Natural killer cell (primary cell): ENCODE results near the gene STX4. TPM values are rescaled to one million over a fixed set of nuclear protein-coding genes. Genes with fewer than 3 reads are reported as not detected.

ENCODE experiments used
- ATAC-seq, 3 donors: fragments of 150-1000 bp in 2 of 3; fragments of 200-7000 bp in 1 of 3; cut with Tn5 transposase; 1 replicate in 1 of 3; 2 replicates in 2 of 3; pipeline ENCODE4 v1.10.0; 2021; ENCODE audit warnings: mild to moderate bottlenecking in 2 of 3, moderate library complexity in 2 of 3
- DNase-seq, 2 donors: peaks; one replicate each; pipeline versions ENCODE4 v3.0.0 to v3.0.0-alpha.2; 2013 to 2021; ENCODE audit warnings: mixed read lengths in 1 of 2
- H3K27ac ChIP-seq: one replicate; pipeline ENCODE4 v1.5.1; 2013; ENCODE audit warnings: mild to moderate bottlenecking, low read length
- H3K27me3 ChIP-seq: one replicate; pipeline ENCODE4 v1.6.1; 2013; ENCODE audit warnings: low read length; ENCODE audit not compliant: control insufficient read depth, insufficient read depth
- H3K36me3 ChIP-seq: one replicate; pipeline ENCODE4 v1.6.1; 2013; ENCODE audit warnings: low read length; ENCODE audit not compliant: control insufficient read depth, insufficient read depth
- H3K4me1 ChIP-seq: one replicate; pipeline ENCODE4 v1.6.1; 2013; ENCODE audit warnings: low read length; ENCODE audit not compliant: control insufficient read depth, insufficient read depth
- H3K4me3 ChIP-seq: one replicate; pipeline ENCODE4 v1.5.1; 2013; ENCODE audit warnings: low read length
- H3K9me3 ChIP-seq: one replicate; pipeline ENCODE4 v1.6.1; 2013; ENCODE audit warnings: low read length; ENCODE audit not compliant: control insufficient read depth, insufficient read depth
- H3K27ac Mint-ChIP-seq, 2 donors: one replicate each; pipeline ENCODE4 v1.8.0; 2022; ENCODE audit warnings: mild to moderate bottlenecking in 2 of 2, mixed read lengths in 2 of 2, moderate library complexity in 1 of 2
- H3K27me3 Mint-ChIP-seq, 2 donors: one replicate each; pipeline ENCODE4 v1.8.0; 2022; ENCODE audit warnings: low read depth in 2 of 2, mixed read lengths in 2 of 2
- H3K36me3 Mint-ChIP-seq: one replicate; pipeline ENCODE4 v1.8.0; 2022; ENCODE audit warnings: mixed read lengths
- H3K4me1 Mint-ChIP-seq, 2 donors: one replicate each; pipeline ENCODE4 v1.8.0; 2022; ENCODE audit warnings: mixed read lengths in 2 of 2
- H3K4me3 Mint-ChIP-seq: one replicate; pipeline ENCODE4 v1.8.0; 2022; ENCODE audit warnings: mild to moderate bottlenecking, moderate library complexity, mixed read lengths
- H3K9me3 Mint-ChIP-seq, 2 donors: one replicate each; pipeline ENCODE4 v1.8.0; 2022; ENCODE audit warnings: mixed read lengths in 2 of 2
- CTCF ChIP-seq: fragments of 200-600 bp; IDR thresholded peaks from one replicate; pipeline ENCODE4 v1.8.0; 2022; ENCODE audit warnings: antibody characterized with exemption
- WGBS: methylation state at CpG from one replicate; pipeline ENCODE4 v1.1.7; 2013; ENCODE audit warnings: missing lambda C conversion rate; ENCODE audit not compliant: insufficient coverage; 5-methylcytosine and 5-hydroxymethylcytosine counted together
- intact Hi-C: fragments of 100-400 bp; cut with micrococcal nuclease; formaldehyde crosslinking; loops from one replicate; pipeline ENCODE4 v1.14.2; 2022
- total RNA-seq, 4 donors: library from RNA; stranded (reverse); fragments of 120-200 nt in 1 of 4; gene quantifications; one replicate each; pipeline versions ENCODE4 v1.2.3 to v1.2.4, GENCODE V29; 2013 to 2022

Gene STX4
- total RNA-seq, 3 donors from 2014 or later (not counting 1 experiment from before 2014, with no cell fraction given) = 128 to 145 (median 133) TPM

DNA sequence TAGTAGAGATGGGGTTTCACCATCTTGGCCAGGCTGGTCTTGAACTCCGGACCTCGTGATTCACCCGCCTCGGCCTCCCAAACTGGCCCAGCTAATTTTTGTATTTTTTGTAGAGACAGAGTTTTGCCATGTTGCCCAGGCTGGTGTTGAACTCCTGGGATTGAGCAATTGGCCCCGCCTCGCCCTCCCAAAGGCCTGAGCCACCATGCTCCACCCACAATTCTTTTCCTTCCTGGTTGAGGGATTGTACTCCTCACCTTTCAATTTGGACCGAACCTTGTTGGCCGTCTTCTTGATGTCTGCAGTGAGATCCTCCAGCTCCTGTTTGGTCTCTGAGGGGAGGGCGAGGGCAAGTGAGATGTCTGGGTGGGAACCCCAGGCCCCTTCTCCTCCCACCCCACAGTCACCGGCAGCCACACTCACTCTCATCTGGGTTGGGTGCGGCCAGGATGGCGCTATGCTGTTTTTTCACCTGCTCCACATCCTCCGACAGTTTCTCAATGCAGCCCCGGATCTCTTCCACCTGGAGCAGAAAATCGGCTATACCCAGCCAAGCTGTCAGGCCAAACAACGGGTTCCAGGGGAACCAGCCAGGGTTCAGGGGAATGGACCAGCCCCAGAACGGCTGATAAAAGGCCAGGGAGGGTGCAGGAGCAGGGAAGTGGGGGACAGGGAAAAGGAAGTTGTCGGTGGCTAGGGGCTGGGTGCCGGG is 32.5 kb upstream of the STX4 start:
- TF ChIP-seq CTCF = no peak
- H3K9me3 Mint-ChIP-seq = no peaks in the 10 kb centered on the region
- ATAC-seq = no peak
- intact Hi-C loops = no loop called here
- H3K27ac Mint-ChIP-seq = no peak overlapping the region
- H3K4me3 Mint-ChIP-seq = no peak overlapping the region
- H3K9me3 ChIP-seq = no peaks in the 10 kb centered on the region
- H3K27ac ChIP-seq = no peak overlapping the region
- H3K27me3 ChIP-seq = no peaks in the 10 kb centered on the region
- WGBS = 89% methylated on average over 17 of the region's 19 CpGs
- peaks cover 0 to 6% of the 10 kb centered on the region in 2 donors for H3K27me3 Mint-ChIP-seq
- H3K4me1 ChIP-seq = peaks cover 13% of the 10 kb centered on the region
- H3K4me3 ChIP-seq = no peak overlapping the region
- H3K36me3 ChIP-seq = no peaks in the 10 kb centered on the region
- H3K36me3 Mint-ChIP-seq = no peaks in the 10 kb centered on the region
- no peak for DNase-seq
- peaks cover 0 to 4% of the 10 kb centered on the region in 2 donors for H3K4me1 Mint-ChIP-seq

DNA sequence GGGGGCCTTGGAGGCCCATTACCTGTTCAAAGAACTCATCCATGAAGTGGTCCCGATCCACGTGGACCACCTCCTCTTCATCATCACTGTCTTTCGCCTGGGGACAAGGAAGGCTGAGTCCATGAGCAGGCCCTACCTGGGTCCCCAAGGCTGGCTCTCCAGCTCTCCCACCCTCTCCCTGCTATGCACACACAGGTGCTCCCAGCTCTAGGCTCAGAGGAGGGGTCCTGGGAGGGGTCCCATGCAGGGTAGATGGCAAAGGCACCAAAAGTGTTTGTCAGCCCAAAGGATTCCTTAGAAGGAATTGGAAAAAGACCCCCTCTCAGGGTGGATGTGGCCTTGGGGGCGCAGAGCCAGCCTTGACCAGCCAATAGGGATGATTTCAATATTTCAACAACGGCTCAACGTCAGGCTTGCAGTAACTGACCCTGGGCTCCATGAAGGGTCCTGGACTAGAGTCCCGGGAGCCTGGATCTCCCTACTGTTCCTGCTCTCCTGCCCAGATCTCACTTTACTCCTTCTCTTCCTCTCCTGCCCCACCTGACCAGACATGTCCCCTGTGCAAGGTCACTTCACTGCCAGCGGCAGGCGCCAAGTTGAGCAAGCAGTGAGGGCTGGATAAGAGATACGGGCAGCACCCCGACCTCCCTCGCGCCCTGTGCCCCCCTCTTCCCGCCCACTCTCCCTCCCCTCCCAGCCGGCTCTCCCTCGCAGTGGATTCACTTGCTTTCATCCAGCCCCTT is 31.7 kb upstream of the STX4 start:
- intact Hi-C loops = no loop called here
- TF ChIP-seq CTCF = no peak
- Mint-ChIP-seq H3K4me3 (no peak overlapping the region), H3K9me3 (no peaks in the 10 kb centered on the region), H3K4me1 (peaks cover 0 to 4% of the 10 kb centered on the region in 2 donors), H3K27ac (no peak overlapping the region), H3K36me3 (no peaks in the 10 kb centered on the region), H3K27me3 (peaks cover 0 to 8% of the 10 kb centered on the region in 2 donors)
- Histone ChIP-seq H3K36me3 (no peaks in the 10 kb centered on the region), H3K9me3 (no peaks in the 10 kb centered on the region), H3K4me1 (peaks cover 9% of the 10 kb centered on the region), H3K27ac (no peak overlapping the region), H3K27me3 (no peaks in the 10 kb centered on the region), H3K4me3 (no peak overlapping the region)
- DNase-seq = no peak
- WGBS = 88% methylated on average over 16 of the region's 16 CpGs
- no peak for ATAC-seq

GRCh38 chr16:31002250-31002700 is 31.1 kb upstream of the STX4 start:
- Histone ChIP-seq H3K27ac (no peak overlapping the region), H3K4me1 (peaks cover 4% of the 10 kb centered on the region), H3K36me3 (no peaks in the 10 kb centered on the region), H3K9me3 (no peaks in the 10 kb centered on the region), H3K27me3 (no peaks in the 10 kb centered on the region), H3K4me3 (no peak overlapping the region)
- no peaks in the 10 kb centered on the region for H3K9me3 Mint-ChIP-seq
- H3K4me3 Mint-ChIP-seq = no peak overlapping the region
- no peak for DNase-seq
- intact Hi-C loops = no loop called here
- peaks cover 0 to 4% of the 10 kb centered on the region in 2 donors for H3K4me1 Mint-ChIP-seq
- ATAC-seq = no peak
- peaks cover 0 to 8% of the 10 kb centered on the region in 2 donors for H3K27me3 Mint-ChIP-seq
- no peak overlapping the region for H3K27ac Mint-ChIP-seq
- WGBS = 89% methylated on average over 10 of the region's 10 CpGs
- TF ChIP-seq CTCF = no peak
- H3K36me3 Mint-ChIP-seq = no peaks in the 10 kb centered on the region
